Measurements from ENCODE around the gene UQCC5. TPM values are rescaled to one million over a fixed set of nuclear protein-coding genes. Genes with fewer than 3 reads are reported as not detected.

Gene UQCC5
- total RNA-seq, 4 donors from 2014 or later: 1.9 to 47.5 (median 18.7) TPM

DNA sequence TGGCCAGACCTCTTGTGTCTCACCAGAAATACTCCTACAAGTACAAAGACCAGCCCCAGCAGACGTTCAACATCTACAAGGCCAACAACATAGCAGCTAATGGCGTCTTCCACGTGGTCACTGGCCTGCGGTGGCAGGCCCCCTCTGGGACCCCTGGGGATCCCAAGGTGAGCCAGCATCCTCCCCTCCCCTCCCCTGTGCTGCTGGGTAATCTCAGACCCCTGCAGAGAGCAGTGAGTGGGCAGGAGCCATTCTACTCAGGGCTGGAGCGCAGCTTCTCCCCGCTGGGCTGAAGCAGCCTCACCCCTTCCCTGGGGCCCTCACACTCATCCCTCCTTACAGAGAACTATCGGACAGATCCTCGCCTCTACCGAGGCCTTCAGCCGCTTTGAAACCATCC, 31.4 kb upstream of the UQCC5 start:
- H3K9me3 ChIP-seq: no peaks in the 10 kb centered on the region
- no peak for TF ChIP-seq POLR2AphosphoS5 (IDR thresholded peaks at IDR 0.05)
- no peak for TF ChIP-seq POLR2A (IDR thresholded peaks at IDR 0.05)
- TF ChIP-seq EP300 (IDR thresholded peaks at IDR 0.05): no peak
- TF ChIP-seq CTCF (IDR thresholded peaks at IDR 0.05): no peak
- H3K4me3 ChIP-seq: no peak overlapping the region
- no peaks in the 10 kb centered on the region for H3K4me1 ChIP-seq
- WGBS, 2 donors (ENCODE audit: low coverage in 1 of 2): 87% methylated on average over 3 of the region's 10 CpGs; no CpG with 5 or more reads in 1 of the 2 donors
- H3K27ac ChIP-seq: no peak overlapping the region
- no peak for ATAC-seq
- H3K27me3 ChIP-seq: no peaks in the 10 kb centered on the region
- peaks cover 0 to 23% of the 10 kb centered on the region in 2 donors for H3K36me3 ChIP-seq

DNA sequence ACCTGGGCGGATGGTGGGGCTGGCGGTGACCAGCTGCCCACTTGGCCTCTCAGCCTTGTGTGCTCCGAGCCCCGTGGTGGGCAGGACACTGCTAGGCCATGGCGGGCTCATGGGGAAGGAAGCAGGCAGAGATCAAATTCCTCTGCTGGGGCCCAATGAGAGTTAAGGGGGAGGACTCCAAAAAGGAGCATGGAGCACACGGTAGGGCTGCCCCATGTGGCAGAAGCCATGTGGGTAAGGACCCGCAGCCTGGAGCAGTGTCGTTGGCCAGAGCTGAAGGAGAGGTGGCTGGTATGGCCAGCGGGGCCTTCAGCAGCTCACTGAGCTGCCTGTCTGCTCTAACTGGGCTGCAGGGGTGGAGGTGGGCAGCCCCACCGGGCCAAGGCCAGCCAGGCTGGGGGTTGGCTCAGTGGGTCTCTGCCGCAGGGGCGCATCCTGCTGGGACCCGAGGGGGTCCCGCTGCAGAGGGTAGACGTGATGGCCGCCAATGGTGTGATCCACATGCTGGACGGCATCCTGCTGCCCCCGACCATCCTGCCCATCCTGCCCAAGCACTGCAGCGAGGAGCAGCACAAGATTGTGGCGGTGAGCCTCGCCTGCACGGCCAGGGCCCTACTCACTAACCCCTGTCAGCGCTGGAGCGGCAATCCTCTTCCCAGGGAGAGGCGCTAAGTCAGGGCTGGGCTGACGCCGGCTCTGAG, 30.0 kb upstream of the UQCC5 start:
- ATAC-seq: no peak
- Histone ChIP-seq H3K27me3 (no peaks in the 10 kb centered on the region), H3K4me3 (no peak overlapping the region), H3K27ac (no peak overlapping the region), H3K4me1 (no peaks in the 10 kb centered on the region), H3K9me3 (no peaks in the 10 kb centered on the region), H3K36me3 (peaks cover 0 to 32% of the 10 kb centered on the region in 2 donors)
- WGBS, 2 donors (ENCODE audit: low coverage in 1 of 2): 69% methylated on average over 7 of the region's 27 CpGs; no CpG with 5 or more reads in 1 of the 2 donors
- TF ChIP-seq POLR2A (IDR thresholded peaks at IDR 0.05) (no peak), CTCF (IDR thresholded peaks at IDR 0.05) (no peak), POLR2AphosphoS5 (IDR thresholded peaks at IDR 0.05) (no peak), EP300 (IDR thresholded peaks at IDR 0.05) (no peak)

GRCh38 chr3:52507359-52507758, 29.0 kb upstream of the UQCC5 start:
- no peaks in the 10 kb centered on the region for H3K9me3 ChIP-seq
- H3K27ac ChIP-seq: no peak overlapping the region
- no peaks in the 10 kb centered on the region for H3K27me3 ChIP-seq
- no peak for TF ChIP-seq POLR2AphosphoS5 (IDR thresholded peaks at IDR 0.05)
- TF ChIP-seq POLR2A (IDR thresholded peaks at IDR 0.05): no peak
- no peak for TF ChIP-seq EP300 (IDR thresholded peaks at IDR 0.05)
- no peak for TF ChIP-seq CTCF (IDR thresholded peaks at IDR 0.05)
- no peak overlapping the region for H3K4me3 ChIP-seq
- no peaks in the 10 kb centered on the region for H3K4me1 ChIP-seq
- WGBS, 2 donors (ENCODE audit: low coverage in 1 of 2): 83 to 100% methylated on average over 1 to 4 of the region's 5 CpGs
- no peak for ATAC-seq
- peaks cover 0 to 32% of the 10 kb centered on the region in 2 donors for H3K36me3 ChIP-seq

DNA sequence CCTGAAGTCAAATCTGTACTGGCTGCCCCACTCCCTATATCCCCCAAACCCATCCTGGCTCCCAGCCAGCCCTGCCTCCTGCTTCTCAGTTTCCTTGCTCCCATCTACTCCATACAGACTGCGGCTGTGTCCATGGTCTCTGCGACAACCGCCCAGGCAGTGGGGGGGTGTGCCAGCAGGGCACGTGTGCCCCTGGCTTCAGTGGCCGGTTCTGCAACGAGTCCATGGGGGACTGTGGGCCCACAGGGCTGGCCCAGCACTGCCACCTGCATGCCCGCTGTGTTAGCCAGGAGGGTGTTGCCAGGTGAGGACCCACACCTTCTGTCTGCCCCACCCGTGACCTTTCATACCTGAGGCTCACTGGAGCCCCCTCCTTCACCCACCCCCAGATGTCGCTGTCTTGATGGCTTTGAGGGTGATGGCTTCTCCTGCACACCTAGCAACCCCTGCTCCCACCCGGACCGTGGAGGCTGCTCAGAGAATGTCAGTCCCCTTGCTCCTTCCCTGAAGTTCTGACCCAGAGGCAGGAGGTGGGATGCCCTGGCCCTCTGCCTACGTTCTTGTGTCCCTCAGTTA, 26.6 kb upstream of the UQCC5 start:
- WGBS, 2 donors (ENCODE audit: low coverage in 1 of 2): 33 to 50% methylated on average over 1 of the region's 12 CpGs
- H3K4me1 ChIP-seq: no peaks in the 10 kb centered on the region
- peaks cover 0 to 39% of the 10 kb centered on the region in 2 donors for H3K36me3 ChIP-seq

More for the DNA sequence above, 26.6 kb upstream of the UQCC5 start:
- no peak overlapping the region for H3K27ac ChIP-seq
- no peaks in the 10 kb centered on the region for H3K27me3 ChIP-seq
- no peak for ATAC-seq
- TF ChIP-seq POLR2AphosphoS5 (IDR thresholded peaks at IDR 0.05) (no peak), CTCF (IDR thresholded peaks at IDR 0.05) (no peak), EP300 (IDR thresholded peaks at IDR 0.05) (no peak), POLR2A (IDR thresholded peaks at IDR 0.05) (no peak)
- H3K4me3 ChIP-seq: no peak overlapping the region
- no peaks in the 10 kb centered on the region for H3K9me3 ChIP-seq
